NCI-H82 (cell line): Measurements from ENCODE around the gene AMOT.
A peak's percentile ranks its signal among the peaks of the same experiment; 100 is the strongest.

Experiments
- DNase-seq: peaks from one replicate; lab custom pipeline; 2025; lab: John Stamatoyannopoulos, UW

AMOT gene

GRCh38 chrX:112802541-112802940, 38.1 kb downstream of the AMOT start:
- no peak for DNase-seq

GRCh38 chrX:112800971-112801775, 39.5 kb downstream of the AMOT start:
- no peak for DNase-seq

GRCh38 chrX:112799425-112799824, 41.2 kb downstream of the AMOT start:
- no peak for DNase-seq

GRCh38 chrX:112798736-112799135, 41.9 kb downstream of the AMOT start:
- no peak for DNase-seq

- DNase-seq = no peak
Observed at GRCh38 chrX:112789931-112790330, 50.7 kb downstream of the AMOT start.

- DNase-seq = no peak
Observed at GRCh38 chrX:112786076-112786475, 54.6 kb downstream of the AMOT start.

GRCh38 chrX:112785344-112785743, 55.3 kb downstream of the AMOT start:
- no peak for DNase-seq

- DNase-seq = no peak
Observed at GRCh38 chrX:112784692-112785091, 55.9 kb downstream of the AMOT start.

GRCh38 chrX:112779139-112779538, 61.5 kb downstream of the AMOT start:
- DNase-seq = no peak

GRCh38 chrX:112774651-112775293, 65.9 kb downstream of the AMOT start:
- peak; percentile 60 for DNase-seq

- DNase-seq = no peak
Observed at GRCh38 chrX:112774142-112774541, 66.5 kb downstream of the AMOT start.

GRCh38 chrX:112769034-112769433, 71.6 kb downstream of the AMOT start:
- DNase-seq = peak; percentile 29

- no peak for DNase-seq
Observed at GRCh38 chrX:112768563-112768962, 72.1 kb downstream of the AMOT start.

- no peak for DNase-seq
Observed at GRCh38 chrX:112766774-112767173, 73.9 kb downstream of the AMOT start.

- DNase-seq = peak; percentile 7
Observed at GRCh38 chrX:112761242-112762207, 79.1 kb downstream of the AMOT start.

GRCh38 chrX:112760697-112761096, 79.9 kb downstream of the AMOT start:
- DNase-seq = no peak

GRCh38 chrX:112759966-112760365, 80.7 kb downstream of the AMOT start:
- no peak for DNase-seq

- DNase-seq = peak; percentile 8
Observed at GRCh38 chrX:112759512-112759911, 81.1 kb downstream of the AMOT start.

- DNase-seq = no peak
Observed at GRCh38 chrX:112757946-112758345, 82.7 kb downstream of the AMOT start.

GRCh38 chrX:112753116-112753515, 87.5 kb downstream of the AMOT start:
- DNase-seq = no peak

GRCh38 chrX:112751076-112751475, 89.6 kb downstream of the AMOT start:
- no peak for DNase-seq

- DNase-seq = no peak
Observed at GRCh38 chrX:112746812-112747595, 93.6 kb downstream of the AMOT start.
